Panc1 (cell line): ENCODE data around the gene CST11.

Experiments used
- POLR2AphosphoS5 ChIP-seq: IDR thresholded peaks from 2 replicates; pipeline ENCODE4 v1.6.1; 2012; ENCODE audit warnings: mild to moderate bottlenecking, low read depth, low read length, moderate library complexity
- SIN3A ChIP-seq: IDR thresholded peaks from 2 replicates; pipeline ENCODE4 v1.6.1; 2012; ENCODE audit warnings: low read depth, mild to moderate bottlenecking, low read length, moderate library complexity, borderline replicate concordance; ENCODE audit not compliant: insufficient read depth
- TF ChIP-seq, protein P1 (sequence below): fragments of 450-650 bp; IDR thresholded peaks from 2 replicates; pipeline ENCODE4 v1.5.1; 2017; ENCODE audit warnings: mild to moderate bottlenecking
- TF ChIP-seq, protein P2 (sequence below), 2 experiments: IDR thresholded peaks; 2 replicates each; pipeline ENCODE4 v1.6.1; 2011 to 2012; ENCODE audit warnings: low read depth in 2 of 2, control low read depth in 1 of 2, low read length in 1 of 2, mild to moderate bottlenecking in 1 of 2, moderate library complexity in 1 of 2; ENCODE audit not compliant: insufficient read depth in 1 of 2

DNA sequence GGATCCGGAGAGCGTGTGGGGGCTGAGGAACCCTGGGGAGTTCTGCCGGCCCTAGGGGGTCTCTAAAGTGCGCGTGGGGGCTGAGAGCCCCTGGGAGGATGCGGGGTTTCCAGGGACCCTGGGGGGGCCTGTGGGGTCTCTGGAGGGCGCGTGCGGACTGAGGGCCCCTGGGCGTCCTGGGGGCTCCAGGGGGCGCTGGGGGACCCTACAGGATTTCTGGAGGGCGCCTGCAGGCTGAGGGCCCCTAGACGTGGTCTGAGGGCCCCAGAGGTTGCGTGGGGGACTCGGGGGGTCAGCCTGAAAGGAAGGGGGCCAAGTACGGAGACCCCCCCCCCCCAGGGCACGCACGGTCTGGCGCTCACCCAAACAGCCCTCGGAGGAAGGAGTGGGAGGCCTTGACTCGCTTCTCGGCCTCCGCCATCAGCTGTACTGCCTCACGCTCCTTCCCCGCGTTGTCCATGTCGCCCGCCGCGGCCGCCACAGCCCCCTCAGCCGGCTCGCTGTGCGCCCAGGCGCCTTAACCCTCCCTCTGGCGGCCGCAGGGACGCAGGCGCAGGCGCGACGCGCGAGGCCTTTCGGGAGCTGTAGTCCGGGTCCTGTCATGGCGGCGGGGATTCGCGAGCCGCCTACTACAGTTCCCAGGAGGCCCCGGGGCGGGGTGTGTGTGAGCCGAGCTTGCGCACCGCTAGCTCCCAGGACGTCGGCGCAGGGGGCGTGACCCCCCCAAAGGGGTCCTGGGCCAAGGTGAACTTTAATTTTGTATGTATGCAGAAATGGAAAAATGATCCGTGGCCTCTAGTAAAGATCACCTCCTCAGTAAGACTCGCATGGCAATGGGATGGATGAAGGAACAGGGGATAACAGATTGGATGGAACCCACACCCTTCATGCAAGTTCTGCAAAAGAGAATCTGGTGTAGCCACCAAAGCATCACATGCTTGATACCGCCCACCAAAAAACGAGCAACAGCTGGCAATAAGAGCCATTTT is 31.4 kb downstream of the CST11 start, which contains the start of gene NAPB:
- TF ChIP-seq, protein P1, sequence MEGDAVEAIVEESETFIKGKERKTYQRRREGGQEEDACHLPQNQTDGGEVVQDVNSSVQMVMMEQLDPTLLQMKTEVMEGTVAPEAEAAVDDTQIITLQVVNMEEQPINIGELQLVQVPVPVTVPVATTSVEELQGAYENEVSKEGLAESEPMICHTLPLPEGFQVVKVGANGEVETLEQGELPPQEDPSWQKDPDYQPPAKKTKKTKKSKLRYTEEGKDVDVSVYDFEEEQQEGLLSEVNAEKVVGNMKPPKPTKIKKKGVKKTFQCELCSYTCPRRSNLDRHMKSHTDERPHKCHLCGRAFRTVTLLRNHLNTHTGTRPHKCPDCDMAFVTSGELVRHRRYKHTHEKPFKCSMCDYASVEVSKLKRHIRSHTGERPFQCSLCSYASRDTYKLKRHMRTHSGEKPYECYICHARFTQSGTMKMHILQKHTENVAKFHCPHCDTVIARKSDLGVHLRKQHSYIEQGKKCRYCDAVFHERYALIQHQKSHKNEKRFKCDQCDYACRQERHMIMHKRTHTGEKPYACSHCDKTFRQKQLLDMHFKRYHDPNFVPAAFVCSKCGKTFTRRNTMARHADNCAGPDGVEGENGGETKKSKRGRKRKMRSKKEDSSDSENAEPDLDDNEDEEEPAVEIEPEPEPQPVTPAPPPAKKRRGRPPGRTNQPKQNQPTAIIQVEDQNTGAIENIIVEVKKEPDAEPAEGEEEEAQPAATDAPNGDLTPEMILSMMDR = peak; percentile 42
- TF ChIP-seq, protein P2, sequence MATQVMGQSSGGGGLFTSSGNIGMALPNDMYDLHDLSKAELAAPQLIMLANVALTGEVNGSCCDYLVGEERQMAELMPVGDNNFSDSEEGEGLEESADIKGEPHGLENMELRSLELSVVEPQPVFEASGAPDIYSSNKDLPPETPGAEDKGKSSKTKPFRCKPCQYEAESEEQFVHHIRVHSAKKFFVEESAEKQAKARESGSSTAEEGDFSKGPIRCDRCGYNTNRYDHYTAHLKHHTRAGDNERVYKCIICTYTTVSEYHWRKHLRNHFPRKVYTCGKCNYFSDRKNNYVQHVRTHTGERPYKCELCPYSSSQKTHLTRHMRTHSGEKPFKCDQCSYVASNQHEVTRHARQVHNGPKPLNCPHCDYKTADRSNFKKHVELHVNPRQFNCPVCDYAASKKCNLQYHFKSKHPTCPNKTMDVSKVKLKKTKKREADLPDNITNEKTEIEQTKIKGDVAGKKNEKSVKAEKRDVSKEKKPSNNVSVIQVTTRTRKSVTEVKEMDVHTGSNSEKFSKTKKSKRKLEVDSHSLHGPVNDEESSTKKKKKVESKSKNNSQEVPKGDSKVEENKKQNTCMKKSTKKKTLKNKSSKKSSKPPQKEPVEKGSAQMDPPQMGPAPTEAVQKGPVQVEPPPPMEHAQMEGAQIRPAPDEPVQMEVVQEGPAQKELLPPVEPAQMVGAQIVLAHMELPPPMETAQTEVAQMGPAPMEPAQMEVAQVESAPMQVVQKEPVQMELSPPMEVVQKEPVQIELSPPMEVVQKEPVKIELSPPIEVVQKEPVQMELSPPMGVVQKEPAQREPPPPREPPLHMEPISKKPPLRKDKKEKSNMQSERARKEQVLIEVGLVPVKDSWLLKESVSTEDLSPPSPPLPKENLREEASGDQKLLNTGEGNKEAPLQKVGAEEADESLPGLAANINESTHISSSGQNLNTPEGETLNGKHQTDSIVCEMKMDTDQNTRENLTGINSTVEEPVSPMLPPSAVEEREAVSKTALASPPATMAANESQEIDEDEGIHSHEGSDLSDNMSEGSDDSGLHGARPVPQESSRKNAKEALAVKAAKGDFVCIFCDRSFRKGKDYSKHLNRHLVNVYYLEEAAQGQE (IDR thresholded peaks at IDR 0.05; ENCODE audit: insufficient read depth in 1 of 2, low read depth in 2 of 2, low read length in 1 of 2) = no peak
- peak; percentile 75 for TF ChIP-seq POLR2AphosphoS5
- peak; percentile 71; the same call in 1 of the 2 replicates for TF ChIP-seq SIN3A
